COLO829 (cell line): ENCODE results near the gene RNF223.
"Not testable (repeated sequence)": the region's sequence is repeated elsewhere in the genome, so short reads cannot be mapped to it uniquely, and the experiment has no call there.

Experiments
- DNase-seq: peaks from one replicate; pipeline ENCODE4 v3.0.0; 2012; ENCODE audit warnings: low spot score

RNF223 gene

GRCh38 chr1:1072299-1072848 lies 1.7 kb downstream of the RNF223 start:
- no peak for DNase-seq

DNA sequence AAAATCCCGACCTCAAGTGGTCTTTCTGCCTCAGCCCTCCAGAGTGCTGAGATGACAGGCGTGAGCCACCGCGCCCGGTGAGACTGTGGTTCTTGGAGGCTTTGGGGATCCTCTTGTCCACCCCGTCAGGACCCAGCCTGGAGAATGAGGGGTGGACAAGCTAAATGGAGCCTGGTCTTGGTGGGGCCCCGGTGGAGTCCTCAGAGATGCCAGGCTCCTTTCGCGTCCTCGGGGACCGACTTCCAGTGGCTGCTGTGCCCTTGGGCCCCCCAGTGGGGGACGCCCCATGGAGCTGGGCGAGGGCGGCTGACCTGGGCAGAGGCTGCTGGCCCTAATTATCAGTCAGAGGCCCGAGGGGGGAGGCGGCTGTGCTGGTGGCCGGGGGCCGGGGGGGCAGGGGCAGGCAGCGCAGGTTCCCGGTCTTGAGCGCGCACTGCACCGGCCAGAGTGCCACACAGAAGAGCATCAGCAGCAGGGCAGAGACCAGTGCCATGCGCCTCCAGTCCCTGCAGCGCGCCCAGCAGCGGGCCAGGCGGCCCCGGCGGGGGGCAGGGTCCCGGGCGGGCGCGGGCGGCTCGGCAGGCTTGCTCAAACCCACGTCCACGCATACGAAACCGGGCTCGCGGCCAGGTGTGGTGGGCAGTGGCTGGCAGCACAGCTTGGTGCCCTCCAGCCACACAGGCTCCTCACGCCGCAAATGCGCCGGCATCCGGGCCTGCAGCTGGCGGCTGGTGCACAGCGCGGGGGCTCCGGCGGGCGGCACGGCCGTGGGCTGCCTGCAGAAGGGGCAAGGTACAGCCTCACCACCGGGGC lies 2.4 kb downstream of the RNF223 start:
- DNase-seq: no peak

GRCh38 chr1:1069711-1070676 lies 4.1 kb downstream of the RNF223 start:
- no peak for DNase-seq

DNA sequence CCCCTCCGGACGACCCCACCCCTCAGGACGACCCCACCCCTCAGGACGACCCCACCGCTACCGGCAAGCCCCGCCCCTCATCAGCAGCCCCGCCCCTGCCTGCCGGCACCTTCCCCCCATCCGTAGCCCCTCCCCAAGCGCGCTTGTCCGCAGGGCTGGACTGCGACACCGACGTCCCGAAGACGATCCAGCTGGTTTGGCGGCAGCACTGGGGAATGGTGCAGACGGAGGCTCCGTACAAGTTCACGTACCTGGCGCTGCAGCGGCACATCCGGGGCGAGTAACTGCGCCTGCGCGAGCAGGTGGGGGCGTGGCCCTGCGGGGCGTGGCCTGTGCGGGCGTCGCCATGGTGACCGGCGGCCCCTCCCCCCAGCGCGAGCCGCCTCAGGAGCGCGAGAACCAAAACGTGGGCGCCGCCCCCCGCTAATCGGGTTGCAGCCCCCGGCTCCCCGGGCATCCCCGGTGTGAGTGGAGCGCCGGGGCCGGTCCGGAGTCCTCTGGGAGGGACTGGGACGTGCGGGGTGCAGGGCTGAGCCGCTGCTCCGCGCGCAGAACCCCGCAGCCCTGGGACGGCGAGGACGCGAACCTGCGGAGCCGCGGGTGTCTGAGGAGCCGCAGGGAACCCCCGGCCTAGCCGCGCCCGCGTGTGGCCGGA lies 4.9 kb downstream of the RNF223 start:
- DNase-seq: peak; percentile 85

DNA sequence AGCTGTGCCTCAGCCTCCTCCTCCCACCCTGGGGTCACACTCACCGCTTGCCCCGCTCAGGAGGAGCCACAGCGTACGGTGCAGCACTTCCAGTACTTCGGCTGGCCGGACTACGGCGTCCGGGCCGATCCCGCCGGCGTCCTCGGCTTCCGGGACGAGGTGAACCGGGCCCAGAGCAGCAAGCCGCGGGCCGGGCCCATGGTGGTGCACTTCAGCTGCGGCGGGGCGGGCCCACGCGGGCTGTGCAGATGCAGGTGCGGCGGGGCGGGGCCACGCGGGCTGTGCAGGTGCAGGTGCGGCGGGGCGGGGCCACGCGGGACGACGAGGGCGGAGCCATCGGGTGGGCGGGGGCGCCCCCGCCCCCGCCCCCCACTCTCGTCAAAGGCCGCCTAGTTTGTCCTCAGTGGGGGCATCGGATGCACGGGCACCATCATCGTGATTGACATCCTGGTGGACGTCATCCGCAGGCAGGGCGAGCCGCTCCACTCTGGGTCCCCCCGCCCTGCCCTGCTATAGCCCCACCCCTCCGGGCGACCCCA lies 5.5 kb downstream of the RNF223 start:
- no peak for DNase-seq

- DNase-seq: no peak
Measured at GRCh38 chr1:1067860-1068516, 6.1 kb downstream of the RNF223 start.

GRCh38 chr1:1067284-1067859 lies 6.7 kb downstream of the RNF223 start:
- DNase-seq: no peak

DNA sequence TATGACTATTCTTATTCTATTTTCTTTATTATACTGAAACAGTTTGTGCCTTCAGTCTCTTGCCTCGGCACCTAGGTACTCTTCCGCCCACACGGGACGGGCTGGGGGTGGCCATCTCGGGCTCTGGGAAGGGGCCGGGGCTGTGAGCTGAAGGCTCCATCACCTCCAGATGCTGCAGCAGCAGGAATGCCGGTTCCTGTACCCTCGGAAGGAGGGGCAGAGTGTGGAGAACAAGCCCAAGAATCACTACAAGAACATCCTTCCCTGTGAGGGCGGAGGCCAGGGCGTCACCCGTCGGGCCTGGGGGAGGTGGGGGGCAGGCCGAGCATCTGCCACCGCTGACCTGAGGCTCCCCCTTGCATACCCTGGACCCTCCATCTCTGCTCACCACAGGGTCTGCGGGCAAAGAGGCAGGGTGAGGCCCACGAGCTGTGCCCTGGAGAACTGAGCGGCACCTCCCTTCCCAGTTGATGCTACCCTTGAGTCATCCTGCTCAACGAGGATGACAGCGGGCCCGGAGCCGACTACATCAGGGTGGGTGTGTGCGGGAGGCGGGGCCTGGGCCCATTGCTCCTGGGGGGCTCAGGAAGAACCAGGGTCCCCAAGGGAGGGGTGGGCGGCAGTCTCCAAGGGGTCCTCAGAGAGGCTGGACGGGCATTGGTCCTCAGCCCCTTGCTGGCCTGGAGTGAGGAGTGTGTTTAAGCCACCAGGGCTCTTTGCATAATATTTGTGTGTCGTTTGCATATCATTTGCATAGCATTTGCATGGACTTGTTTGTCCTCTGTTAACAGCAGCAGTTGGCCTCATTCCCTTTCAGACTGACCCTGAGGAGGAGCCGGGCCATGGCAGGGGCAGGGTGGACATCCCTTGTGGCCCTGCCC lies 7.5 kb downstream of the RNF223 start:
- DNase-seq: no peak

DNA sequence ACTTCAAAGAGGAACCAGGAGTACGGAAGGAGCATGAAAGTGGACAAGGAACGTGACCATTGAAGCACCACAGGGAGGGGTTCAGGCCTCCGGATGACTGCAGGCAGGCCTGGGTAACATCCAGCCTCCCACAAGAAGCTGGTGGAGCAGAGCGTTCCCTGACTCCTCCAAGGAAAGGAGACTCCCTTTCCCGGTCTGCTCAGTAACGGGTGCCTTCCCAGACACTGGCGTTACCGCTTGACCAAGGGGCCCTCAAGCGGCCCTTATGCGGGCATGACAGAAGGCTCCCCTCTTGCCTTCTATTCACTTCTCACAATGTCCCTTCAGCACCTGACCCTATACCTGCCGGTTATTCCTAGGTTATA lies 8.2 kb downstream of the RNF223 start:
- DNase-seq: not testable (repeated sequence)

DNA sequence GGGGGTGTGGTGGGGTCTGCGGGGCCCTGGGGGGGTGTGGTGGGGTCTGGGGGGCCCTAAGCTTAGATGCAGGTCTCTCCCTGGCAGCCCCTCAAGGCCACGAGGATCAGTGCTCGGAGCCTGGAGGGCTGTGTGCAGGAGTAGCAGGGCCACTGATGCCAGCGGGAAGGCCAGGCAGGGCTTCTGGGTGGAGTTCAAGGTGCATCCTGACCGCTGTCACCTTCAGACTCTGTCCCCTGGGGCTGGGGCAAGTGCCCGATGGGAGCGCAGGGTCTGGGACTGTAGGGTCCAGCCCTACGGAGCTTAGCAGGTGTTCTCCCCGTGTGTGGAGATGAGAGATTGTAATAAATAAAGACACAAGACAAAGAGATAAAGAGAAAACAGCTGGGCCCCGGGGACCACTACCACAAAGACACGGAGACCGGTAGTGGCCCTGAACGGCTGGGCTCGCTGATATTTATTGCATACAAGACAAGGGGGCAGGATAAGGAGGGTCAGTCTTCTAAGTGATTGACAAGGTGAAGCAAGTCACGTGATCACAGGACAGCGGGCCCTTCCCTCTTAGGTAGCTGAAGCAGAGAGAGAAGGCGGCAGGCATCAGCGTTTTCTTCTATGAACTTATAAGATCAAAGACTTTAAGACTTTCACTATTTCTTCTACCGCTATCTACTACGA lies 8.7 kb downstream of the RNF223 start:
- no peak for DNase-seq

DNA sequence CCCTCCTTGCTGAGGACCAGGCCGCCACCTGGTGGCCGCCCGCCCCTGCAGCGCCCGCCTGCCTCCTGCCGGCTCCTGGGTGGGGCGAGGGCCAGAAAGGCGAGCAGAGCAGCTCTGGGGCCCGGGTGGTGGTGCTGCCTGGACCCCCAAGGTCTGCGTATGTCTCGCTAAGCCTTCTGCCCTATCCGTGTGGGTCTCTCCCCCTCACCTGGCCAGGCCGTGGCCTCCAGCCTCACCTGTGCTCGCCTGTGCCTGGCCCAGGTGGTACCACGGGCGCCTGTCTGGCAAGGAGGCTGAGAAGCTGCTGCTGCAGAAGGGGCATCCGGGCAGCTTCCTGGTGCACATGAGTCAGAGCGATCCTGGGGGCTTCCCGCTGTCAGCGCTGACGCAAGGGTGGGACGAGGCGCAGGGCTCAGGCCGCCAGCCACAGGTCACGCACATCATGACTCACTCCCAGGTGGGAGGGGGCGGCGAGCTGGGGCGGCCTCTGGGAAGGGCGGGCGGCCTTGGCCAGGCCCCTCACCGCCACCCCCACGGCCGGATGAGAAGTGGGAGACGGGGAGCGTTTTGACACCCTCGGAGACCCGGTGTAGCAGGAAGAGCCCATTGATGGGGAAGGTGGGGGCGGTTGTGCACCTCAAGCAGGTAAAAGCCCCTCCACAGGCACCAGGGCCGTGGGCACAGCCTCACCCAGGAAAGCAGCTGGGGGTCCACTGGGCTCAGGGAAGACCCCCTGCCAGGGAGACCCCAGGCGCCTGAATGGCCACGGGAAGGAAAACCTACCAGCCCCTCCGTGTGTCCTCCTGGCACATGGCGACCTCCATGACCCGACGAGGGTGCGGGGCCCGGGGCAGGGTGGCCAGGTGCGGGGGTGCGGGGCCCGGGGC lies 9.9 kb downstream of the RNF223 start:
- DNase-seq: peak; percentile 23

- no peak for DNase-seq
Measured at GRCh38 chr1:1063261-1063944, 10.7 kb downstream of the RNF223 start.

DNA sequence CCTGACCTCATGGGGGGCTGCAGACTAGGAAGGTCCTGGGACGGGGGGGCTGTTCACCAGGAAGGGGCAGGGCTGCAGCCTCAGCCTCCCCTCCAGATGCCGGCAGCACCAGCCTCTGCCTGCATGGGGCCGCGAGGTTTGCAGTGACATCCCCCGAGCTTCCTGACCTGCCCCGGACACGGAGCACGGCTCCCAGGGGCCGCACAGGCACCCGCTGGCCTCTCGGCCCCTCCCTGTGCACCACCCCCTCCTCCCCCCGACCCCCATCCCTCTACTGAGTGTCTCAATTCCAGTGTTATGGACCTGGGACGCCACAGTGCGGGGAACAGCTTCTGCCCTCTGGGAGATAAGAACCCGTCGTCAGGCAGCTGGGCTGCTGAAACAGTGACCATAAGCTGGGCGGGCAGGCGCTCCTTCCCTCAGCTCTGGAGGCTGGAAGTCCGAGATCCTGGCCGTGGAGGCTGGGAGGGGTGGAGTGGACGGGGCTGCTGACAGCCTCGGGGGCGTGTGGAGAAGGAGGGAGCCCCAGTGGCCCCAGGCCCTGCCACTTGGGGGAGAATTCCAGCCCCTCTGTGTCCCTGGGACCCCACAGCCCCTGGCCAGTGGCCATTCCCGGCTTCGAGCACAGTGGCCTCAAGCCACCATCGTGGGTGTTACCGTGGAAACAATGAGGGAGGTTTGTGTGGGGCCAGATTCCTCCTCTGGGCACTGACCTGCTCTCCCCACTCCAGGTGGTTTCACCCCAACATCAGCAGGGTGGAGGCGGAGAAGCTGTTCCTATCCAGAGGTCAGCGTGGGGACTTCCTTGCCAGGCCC lies 11.6 kb downstream of the RNF223 start:
- no peak for DNase-seq

- DNase-seq: no peak
Measured at GRCh38 chr1:1061682-1062345, 12.3 kb downstream of the RNF223 start.

DNA sequence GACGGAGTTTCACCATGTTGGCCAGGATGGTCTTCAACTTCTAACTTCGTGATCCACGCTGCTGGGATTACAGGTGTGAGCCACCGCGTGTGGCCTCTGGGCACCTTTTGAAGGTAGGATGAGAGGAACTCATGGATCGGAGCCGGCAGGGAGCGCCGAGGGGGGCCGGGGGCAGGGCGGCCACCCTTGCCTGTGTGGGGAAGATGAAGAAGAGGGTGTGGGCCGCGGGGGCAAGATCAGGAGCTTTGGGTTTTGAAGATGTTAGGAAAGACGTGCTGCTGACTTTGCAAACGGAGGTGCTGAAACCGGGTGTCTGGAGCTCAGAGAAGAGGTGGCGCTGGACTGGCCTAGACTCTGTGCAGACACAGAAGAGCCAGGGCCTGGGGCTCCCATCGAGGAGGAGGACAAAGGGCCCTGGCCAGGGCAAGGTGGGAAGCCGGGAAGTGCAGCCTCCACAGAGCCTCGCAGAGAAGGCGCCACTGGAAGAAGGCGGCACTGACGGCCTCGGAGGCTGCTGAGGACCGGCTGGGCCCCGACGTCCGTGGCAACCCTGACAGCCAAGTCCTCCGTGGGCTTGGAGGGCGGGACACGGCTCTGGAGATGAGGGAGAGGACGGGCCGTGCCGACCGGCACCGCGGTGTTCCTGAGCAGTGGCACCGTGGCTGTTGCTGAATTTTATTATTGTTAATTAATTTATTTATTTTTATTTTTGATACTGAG lies 13.7 kb downstream of the RNF223 start:
- no peak for DNase-seq
